GM18502 (cell line): Measurements from ENCODE around the gene HOXC9.

Source experiments
- ATAC-seq: cut with Tn5 transposase; IDR thresholded peaks from one replicate; pipeline ENCODE4 v1.9.1; 2021; ENCODE audit warnings: mild to moderate bottlenecking; ENCODE audit not compliant: unreplicated experiment, poor library complexity

Gene HOXC9

GRCh38 chr12:53986686-53987483, 13.1 kb upstream of the HOXC9 start:
- no peak for ATAC-seq

- ATAC-seq = no peak
Observed at GRCh38 chr12:53987787-53988230, 12.2 kb upstream of the HOXC9 start.

GRCh38 chr12:53988541-53989226, 11.3 kb upstream of the HOXC9 start:
- no peak for ATAC-seq

GRCh38 chr12:53989227-53990113, 10.5 kb upstream of the HOXC9 start:
- ATAC-seq = no peak

- no peak for ATAC-seq
Observed at GRCh38 chr12:53990311-53991076, 9.5 kb upstream of the HOXC9 start.

GRCh38 chr12:53991077-53991460, 8.9 kb upstream of the HOXC9 start:
- no peak for ATAC-seq

GRCh38 chr12:53992377-53992889, 7.5 kb upstream of the HOXC9 start:
- ATAC-seq = no peak

- no peak for ATAC-seq
Observed at GRCh38 chr12:53993162-53994008, 6.6 kb upstream of the HOXC9 start.

GRCh38 chr12:53994009-53994263, 6.0 kb upstream of the HOXC9 start:
- ATAC-seq = no peak

- ATAC-seq = no peak
Observed at GRCh38 chr12:53994264-53995001, 5.5 kb upstream of the HOXC9 start.

- no peak for ATAC-seq
Observed at GRCh38 chr12:53995002-53995377, 5.0 kb upstream of the HOXC9 start.

- no peak for ATAC-seq
Observed at GRCh38 chr12:53995378-53996239, 4.4 kb upstream of the HOXC9 start.

- no peak for ATAC-seq
Observed at GRCh38 chr12:53996240-53997203, 3.4 kb upstream of the HOXC9 start.

GRCh38 chr12:53997204-53998109, 2.5 kb upstream of the HOXC9 start:
- no peak for ATAC-seq

GRCh38 chr12:53998110-53998899, 1.7 kb upstream of the HOXC9 start:
- no peak for ATAC-seq
